HuH-7 (cell line): ENCODE results near the gene CD99.
"Not testable (repeated sequence)": the region's sequence is repeated elsewhere in the genome, so short reads cannot be mapped to it uniquely, and the experiment has no call there.

Experiments used
- DNase-seq: peaks from one replicate; pipeline ENCODE4 v3.0.0; 2011; ENCODE audit warnings: low spot score

CD99 gene

DNA sequence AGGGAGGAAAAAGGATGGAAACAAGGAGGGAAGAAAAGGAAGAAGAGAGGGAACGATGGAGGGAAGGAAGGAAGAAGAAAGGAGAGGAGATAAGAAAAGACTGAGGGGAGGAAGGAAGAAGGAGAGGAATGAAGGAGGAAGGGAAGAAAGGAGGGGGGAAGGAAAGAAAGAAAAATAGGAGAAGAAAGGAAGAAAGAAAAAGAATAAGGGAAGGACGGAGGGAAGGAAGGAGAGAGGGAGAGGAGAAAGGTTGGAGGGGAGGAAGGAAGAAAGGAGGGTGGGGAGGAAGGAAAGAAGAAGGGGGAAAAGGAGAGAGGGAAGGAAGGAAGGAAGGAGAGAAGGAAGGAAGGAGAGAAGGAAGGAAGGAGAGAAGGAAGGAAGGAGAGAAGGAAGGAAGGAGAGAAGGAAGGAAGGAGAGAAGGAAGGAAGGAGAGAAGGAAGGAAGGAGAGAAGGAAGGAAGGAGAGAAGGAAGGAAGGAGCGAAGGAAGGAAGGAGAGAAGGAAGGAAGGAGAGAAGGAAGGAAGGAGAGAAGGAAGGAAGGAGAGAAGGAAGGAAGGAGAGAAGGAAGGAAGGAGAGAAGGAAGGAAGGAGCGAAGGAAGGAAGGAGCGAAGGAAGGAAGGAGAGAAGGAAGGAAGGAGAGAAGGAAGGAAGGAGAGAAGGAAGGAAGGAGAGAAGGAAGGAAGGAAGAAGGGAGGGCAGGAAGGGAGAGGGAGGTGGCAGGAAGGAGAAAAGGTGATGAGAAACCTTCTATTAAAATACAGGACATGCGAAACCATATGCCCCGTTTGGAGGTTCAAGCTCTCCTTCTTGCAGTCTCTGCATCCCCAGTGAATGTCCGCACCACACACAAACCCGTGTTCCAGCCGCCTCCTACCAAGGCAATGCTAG lies 82.3 kb downstream of the CD99 start:
- not testable (repeated sequence) for DNase-seq

DNA sequence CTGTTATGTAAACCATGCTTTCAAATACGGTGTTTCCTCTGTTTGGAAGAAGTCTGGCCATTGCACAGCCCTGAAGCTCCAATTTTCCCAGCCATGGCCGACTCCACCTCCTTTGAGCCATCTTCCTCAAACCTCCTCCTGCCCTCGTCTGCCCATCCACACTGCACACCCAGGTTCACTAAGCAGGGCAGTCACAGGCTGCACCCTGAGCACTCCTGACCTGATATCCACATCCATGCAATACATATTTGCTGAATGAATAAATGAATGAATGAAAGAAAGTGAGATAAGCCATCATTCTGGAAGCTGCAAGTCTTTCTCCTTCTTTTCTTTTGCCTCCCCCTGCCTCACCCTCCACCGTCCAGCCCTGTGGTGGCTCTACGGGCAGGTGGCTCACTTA lies 83.0 kb downstream of the CD99 start:
- DNase-seq: no peak

DNA sequence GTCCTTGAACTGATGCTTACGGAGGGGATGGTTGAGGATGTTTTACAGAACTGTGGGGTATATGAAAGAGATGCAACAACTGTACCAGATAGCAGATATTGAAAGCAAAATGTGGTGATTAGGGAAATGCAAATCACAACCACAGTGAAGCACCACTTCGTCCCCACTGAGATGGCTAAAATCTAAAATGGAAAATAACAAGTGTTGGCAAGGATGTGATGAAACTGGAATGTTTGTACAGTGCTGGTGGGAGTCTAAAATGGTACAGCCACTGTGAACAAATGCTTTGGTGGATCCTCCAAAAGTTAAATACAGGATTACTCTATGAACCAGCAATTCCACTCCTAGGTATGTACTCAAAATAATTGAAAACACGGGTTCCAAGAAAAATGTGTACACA lies 83.7 kb downstream of the CD99 start:
- DNase-seq: no peak

DNA sequence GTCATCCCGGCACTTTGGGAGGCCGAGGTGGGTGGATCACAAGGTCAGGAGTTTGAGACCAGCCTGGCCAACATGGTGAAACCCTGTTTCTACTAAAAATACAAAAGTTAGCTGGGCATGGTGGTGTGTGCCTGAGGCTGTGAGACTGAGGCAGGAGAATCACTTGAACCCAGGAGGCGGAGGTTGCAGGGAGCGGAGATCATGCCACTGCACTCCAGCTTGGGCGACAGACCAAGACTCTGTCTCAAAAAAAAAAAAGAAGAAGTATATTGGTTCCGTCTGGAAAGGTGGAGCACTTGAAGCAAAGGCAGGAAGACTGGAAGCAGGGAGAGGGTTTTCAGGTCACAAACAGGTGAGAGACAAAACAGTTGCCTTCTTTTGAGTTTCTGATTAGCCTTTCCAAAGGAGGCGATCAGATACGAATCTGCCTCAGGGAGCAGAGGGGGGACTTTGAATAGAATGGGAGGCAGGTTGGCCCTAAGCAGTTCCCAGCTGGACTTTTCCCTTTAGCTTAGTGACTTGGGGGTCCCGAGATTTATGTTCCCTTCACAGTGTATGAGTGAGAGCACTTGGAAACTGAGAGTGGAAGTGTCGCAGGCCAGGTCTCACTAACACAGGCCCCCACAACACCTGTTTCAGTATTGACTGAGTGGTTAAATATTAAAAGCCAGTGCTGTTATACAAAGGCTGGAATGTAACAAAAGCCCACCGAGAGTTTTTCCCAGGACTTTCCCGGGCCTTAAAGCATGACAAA lies 89.6 kb downstream of the CD99 start:
- DNase-seq: not testable (repeated sequence)

DNA sequence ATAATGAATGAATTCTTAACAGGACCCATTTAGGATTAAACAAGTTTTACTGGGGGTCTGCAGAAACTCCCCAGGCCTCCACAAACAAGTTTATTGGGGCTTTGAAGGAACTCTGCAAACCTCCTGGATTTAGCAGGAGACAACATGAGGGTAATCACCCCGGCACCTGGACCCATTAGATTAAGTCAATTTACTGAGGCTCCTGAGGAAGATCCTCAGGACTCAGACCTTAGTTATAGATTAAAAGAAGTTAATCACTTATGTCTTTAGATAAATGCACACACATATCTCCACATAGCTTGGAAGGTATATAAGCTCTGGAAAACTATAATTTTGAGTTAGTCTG lies 90.1 kb downstream of the CD99 start:
- DNase-seq: no peak

DNA sequence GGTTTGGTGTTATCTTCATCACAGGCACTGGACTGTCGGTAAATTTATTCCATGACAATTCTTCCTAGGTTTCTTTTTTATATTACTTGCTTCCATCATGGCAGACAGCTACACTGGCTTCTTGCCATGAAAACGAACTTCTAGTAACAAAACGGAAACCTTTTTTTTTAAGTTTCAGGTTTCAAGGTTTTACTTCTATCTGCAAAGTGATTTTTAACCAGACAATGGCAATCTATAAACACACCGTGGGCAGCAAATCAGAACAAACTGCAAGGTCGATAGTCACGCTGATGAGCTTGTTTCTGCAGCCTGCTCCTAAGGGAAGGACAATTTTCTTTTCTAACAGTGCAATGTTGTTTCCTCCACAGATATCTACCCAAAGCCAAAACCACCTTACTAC lies 90.6 kb downstream of the CD99 start:
- DNase-seq: no peak

DNA sequence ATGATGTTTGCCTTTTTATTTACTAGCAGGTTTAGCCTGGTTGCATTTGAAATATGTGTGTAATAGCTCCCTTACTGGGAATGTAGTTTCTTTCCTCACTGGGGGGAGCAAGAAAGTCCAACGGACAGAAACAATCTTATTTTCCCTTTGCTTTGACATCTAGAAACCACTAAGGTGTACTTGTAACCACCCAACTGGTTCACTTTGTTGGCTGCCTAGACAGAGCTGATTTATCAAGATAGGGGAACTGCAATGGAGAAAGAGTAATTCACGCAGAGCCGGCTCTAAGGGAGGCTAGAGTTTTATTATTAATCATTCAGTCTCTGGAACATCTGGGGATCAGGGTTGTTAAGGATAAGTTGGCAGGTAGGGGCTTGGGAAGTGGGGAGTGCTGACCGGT lies 91.1 kb downstream of the CD99 start:
- no peak for DNase-seq

DNA sequence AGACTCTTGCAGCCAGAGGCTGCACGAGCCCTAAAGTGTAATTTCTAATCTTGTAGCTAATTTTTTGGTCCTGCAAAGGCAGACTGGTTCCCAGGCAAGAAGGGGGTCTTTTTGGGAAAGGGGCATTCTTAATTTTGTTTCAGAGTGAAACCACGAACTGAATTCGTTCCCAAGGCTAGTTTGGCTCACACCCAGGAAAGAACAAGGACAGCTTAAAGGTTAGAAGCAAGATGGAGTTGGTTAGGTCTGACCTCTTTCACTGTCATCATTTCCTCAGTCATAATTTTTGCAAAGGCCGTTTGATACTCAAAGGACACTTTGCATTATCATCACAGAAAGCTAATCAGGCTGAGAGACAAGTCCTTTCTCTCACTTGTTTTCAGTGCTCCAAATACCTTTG lies 91.7 kb downstream of the CD99 start:
- no peak for DNase-seq

DNA sequence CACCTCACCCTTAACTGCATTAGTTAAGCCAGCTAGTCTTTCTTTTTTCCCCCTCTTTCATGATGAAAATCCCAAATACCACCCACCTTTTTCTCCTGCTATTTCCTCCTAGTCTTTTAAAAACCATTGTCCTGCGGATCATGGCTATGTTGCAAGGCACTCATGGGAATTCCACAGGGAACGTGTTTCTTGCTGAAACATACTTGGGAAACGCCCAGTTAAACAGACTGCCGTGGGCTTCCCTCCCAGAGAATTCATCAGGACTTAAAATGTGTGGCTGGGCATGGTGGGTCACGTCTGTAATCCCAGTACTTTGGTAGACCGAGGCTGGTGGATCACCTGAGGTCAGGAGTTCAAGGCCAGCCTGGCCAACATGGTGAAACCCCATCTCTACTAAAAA lies 92.9 kb downstream of the CD99 start:
- no peak for DNase-seq

DNA sequence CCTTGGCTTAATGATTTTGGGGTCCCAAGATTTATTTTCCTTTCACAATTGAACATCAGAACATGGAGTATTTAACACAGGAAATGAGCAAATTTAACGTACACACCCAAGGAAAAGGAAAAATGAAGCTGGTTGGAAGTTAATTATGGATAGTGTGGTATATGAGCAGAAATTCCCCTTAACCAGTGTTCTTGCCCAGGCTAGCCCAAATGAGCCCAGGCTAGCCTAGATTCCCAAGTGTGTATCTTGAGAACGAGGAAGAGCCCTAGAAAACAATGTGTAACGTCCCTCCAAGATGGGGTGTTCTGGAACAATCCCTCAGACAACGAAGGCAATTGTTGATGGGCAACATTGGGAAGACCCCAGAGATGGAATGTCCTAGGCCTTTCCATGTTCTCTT lies 94.4 kb downstream of the CD99 start:
- DNase-seq: no peak

DNA sequence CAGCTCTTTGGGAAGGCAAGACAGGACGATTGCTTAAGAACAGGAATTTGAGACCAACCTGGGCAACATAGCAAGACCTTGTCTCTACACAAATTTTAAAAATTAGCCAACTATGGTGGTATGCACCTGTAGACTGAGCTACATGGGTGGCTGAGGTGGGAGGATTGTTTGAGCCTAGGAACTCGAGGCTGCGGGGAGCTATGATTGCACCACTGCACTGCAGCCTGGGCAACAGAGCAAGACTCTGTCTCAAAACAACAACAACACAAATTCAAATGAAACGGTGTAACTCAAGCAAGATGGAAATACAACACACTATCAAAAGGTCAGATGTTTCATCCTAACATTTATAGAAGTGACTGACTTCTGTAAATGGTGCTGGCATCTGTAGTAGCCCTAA lies 97.9 kb downstream of the CD99 start:
- DNase-seq: no peak

DNA sequence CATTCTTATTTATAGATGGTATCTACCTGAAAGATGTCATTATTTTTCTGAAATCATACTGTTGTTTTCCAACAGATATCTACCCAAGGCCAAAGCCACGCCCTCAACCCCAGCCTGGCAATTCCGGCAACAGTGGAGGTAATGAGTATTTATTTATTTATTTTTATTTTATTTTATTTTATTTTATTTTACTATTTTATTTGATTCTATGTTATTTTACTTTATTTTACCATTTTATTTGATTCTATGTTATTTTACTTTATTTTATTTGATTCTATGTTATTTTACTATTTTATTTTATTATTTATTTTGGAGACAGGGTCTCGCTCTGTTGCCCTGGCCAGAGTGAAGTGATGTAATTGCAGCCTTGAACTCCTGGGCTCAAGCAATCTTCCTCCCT lies 98.5 kb downstream of the CD99 start:
- DNase-seq: no peak
